HG02840 (cell line): ENCODE results near the gene NOX5.
"Not testable (repeated sequence)": the region's sequence is repeated elsewhere in the genome, so short reads cannot be mapped to it uniquely, and the experiment has no call there.

Source experiments
- ATAC-seq: cut with Tn5 transposase; IDR thresholded peaks from one replicate; pipeline ENCODE4 v1.9.1; 2021; ENCODE audit warnings: mild to moderate bottlenecking, moderate library complexity, moderate number of reproducible peaks; ENCODE audit not compliant: unreplicated experiment, low FRiP score

The NOX5 gene, protein sequence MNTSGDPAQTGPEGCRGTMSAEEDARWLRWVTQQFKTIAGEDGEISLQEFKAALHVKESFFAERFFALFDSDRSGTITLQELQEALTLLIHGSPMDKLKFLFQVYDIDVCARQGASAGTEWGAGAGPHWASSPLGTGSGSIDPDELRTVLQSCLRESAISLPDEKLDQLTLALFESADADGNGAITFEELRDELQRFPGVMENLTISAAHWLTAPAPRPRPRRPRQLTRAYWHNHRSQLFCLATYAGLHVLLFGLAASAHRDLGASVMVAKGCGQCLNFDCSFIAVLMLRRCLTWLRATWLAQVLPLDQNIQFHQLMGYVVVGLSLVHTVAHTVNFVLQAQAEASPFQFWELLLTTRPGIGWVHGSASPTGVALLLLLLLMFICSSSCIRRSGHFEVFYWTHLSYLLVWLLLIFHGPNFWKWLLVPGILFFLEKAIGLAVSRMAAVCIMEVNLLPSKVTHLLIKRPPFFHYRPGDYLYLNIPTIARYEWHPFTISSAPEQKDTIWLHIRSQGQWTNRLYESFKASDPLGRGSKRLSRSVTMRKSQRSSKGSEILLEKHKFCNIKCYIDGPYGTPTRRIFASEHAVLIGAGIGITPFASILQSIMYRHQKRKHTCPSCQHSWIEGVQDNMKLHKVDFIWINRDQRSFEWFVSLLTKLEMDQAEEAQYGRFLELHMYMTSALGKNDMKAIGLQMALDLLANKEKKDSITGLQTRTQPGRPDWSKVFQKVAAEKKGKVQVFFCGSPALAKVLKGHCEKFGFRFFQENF

DNA sequence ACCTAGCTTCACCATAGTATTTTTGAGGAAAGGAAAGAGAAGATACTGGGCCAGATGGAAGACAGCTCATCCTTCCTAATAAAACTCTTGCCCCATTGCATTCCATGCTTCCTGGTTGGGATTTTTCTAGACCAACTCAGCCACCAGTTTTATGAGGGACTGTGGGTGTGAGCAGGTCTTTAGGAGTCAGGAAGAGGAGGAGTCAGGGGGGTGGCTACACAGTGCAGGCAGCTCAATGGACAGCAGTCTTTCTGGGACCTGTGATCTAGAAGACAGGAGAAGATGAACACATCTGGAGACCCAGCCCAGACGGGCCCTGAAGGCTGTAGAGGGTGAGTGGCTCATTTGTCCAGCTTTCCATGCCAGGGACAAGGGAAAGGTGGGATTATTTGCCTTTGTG is at the start of gene NOX5:
Gene NOX5, plus strand, starts transcription at position 242 of the 400 bp plus-strand sequence. Its CDS starts 41 bp downstream, at position 283.
- no peak for ATAC-seq

DNA sequence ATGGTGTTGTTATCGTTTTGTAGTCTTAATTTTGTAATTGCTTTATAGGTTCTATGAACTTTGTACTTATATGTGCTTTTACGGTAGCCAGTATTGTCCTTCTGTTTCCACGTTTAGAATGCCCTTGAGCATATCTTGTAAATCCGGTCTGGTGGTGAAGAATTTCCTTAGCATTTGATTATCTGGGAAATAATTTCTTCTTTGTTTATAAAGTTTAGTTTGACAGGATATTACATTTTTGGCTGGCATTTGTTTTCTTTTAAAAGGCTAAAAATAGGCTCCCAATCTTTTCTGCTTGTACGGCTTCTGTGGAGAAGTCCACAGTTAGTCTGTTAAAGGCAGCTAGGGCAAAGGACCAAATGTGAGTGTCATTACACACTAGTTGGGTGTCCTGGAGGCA is 47.5 kb upstream of the NOX5 start:
- ATAC-seq, result no peak

DNA sequence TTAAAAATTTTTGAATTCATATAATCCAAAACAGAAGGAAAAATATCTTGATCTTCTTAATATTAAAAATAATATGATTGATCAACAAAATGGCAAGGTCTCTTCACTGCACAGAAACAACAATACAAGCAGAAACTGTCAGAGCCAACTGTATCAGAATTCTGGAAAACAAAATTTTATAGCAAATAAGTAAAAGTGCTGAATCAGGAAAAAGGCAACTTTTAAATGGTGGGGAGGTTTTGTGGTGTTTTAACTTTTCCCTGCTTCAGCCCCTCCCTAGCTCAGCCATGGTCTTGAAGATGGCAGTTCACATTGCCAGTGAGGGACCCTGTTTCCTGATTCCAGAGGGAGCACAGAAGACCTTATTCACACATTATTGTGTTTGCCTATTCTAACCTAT is 46.5 kb upstream of the NOX5 start:
- ATAC-seq, result no peak

DNA sequence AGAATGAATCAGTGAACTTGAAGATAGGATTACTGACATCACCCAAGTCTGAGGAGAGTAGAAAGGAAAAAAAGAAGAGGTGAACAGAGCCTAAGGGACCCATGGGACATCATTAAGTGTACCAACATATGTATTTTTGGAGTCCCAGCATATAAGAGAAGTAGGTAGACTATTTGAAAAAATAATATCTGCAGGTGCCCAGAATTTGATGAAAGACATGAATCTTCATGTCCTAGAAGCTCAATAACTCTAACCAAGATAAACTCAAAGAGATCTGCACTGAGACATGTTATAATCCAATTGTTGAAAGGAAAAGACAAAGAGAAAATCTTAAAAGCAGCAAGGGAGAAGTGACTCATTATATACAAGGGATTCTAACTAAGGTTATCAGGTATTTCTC is 45.2 kb upstream of the NOX5 start:
- ATAC-seq, result no peak

DNA sequence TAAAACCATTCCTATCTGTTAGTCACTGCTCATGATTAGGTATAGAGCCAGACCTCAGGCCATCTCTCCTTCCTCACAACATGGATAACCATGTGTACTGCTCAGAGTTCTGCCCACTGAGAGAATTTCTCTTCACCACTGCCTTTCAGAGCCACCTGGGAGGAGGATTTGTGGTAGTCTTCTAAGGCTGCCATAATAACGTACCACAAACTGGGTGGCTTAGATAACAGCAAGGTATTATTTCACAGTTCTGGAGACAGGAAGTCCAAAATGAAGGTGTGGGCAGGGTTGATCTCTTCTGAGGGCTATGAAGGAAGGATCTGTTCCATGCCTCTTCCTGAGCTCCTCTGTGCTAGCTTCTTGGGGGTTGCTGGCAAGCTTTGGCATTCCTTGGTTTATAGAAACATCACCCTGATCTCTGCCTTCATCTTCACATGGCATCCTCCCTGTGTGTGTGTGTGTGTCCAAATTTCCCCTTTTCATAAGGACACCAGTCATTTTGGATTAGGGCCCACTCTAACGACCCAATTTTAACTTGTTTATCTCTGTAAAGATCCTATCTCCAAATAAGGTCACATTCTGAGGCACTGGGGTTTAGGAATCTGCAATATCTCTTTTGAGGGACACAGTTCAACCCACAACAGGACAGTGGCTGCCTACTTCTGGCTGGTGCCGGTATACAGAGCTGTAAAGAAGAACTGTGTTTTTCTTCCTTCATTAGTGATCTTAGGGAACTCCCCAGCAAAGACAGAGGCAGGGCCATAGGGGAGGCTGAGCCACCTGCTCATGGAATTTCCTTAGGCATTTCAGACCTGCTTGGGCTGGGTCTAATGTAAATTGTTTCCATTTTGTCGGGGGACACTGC is 42.1 kb upstream of the NOX5 start:
- ATAC-seq, result no peak

DNA sequence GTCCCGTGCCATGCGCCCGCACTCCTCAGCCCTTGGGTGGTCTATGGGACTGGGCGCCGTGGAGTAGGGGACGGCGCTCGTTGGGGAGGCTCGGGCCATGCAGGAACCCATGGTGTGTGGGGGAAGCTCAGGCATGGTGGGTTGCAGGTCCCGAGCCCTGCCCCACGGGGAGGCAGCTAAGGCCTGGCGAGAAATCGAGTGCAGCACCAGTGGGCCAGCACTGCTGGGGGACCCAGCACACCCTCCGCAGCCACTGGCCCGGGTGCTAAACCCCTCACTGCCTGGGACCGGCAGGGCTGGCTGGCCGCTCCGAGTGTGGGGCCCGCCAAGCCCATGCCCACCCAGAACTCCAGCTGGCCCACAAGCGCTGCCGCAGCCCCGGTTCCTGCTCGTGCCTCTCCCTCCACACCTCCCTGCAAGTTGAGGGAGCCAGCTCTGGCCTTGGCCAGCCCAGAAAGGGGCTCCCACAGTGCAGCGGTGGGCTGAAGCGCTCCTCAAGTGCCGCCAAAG is 38.8 kb upstream of the NOX5 start:
- not testable (repeated sequence) for ATAC-seq

DNA sequence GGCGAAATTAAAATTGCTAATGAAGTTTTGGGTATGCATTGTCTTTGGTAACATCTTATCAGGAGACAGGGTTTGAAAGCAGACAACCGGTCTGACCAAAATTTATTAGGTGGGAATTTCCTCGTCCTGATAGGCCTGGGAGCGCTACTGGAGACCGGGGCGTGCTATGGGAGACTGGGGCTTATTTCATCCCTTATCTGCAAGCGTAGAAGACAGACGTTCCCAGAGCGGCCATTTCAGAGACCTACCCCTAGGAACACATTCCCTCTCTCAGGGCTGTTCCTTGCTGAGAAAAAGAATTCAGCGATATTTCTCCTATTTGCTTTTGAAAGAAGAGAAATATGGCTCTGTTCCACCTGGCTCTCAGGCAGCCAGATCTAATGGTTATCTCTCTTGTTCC is 37.1 kb upstream of the NOX5 start:
- not testable (repeated sequence) for ATAC-seq

DNA sequence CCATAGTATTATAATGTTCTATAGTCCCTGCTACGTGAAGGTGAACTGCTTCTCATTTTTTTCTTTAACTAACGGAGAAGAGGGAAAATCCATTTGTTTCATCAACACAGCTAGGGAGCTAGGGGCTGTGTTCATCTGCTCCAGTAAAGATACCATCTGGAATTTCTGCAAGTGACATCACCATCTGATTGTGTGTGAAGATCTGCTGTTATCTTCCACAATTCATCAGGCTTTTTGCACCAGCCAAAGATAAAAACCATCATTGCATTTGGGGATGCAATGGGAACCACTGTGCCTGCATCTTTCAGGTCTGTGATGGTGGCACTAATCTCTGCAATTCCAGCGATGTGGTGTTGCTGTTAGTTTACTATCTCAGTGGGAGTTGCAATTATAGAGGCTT is 35.5 kb upstream of the NOX5 start:
- no peak for ATAC-seq

DNA sequence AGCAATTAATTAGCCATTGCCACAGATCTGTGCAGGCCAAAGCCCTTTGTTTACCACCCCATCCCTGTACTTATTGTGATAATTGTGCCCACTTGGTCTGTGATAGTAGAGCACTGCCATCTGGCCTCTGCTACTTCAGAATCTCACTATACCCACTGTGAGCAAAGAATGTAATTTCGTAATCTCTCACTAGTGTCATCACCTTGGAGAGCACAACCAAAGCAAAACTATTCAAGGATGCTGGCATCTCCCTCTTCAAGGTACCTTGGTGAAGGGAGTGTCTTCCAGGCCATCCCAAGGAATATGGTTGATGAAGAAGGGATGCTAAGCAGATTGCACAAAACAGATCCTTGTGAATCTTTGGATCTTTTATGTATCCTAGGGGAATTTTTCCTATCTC is 34.7 kb upstream of the NOX5 start:
- ATAC-seq, result no peak

DNA sequence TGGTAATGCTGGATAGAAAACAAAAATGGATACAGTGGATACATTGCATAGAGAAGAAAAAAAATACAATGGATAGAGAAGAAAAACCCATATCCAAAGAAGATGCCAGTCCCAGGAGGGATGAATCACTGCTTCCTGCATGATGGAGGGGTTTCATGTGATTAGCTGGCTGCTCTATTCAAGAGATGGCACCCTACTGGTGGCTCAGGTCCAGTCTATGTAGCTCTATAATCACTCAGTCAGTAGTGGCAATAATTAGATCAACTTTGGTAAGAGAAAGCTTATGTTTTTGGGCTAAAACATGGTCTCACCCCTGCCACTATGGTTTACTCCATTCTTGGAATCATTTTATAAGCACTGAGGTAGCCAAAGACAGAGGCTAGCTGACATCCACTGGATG is 33.7 kb upstream of the NOX5 start:
- no peak for ATAC-seq

DNA sequence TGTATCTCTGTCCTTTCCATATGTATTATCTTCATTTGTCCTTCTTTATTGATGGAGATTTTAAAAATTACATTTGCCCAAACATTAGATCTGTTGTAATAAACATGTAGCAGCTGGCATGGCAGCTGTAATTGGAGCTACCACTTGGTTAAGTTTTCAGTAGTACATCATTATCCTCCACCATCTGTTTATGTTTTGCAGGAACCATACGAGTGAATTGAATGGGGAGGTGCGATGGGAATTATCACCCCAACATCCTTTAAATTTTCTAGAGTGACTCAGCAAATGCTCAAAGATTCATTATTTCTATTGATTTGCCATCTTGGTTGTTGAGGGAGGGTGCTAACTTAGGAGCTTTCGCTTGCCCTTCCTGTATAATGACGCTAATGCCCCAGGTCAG is 32.6 kb upstream of the NOX5 start:
- ATAC-seq, result no peak

DNA sequence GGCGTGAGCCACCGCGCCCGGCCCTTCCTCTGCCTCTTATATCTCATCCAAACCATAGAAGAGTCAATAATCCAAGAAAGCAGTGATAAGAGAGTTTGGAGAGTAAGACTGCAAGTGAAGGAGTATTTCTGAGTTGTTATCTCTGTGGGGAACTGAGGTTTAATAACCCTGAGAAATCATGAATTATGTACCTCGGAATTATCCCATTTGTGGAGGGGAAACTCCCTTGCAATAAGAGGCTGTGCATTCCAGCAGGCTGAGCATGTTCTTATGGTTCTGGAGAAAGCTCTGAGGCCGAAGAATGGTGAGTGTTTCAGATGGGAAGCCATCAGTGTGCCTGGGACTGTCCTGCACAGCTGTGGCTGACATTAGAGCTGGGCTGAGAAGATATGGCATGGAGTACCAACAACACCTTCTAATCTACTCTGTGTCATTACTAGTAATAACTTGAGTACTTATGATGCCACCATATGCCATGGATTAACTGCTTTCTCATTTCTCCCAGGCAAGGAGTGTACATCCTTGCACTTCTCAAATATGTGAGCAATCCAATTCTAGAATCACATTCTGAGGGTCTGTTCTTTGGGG is 31.4 kb upstream of the NOX5 start:
- ATAC-seq, result no peak

DNA sequence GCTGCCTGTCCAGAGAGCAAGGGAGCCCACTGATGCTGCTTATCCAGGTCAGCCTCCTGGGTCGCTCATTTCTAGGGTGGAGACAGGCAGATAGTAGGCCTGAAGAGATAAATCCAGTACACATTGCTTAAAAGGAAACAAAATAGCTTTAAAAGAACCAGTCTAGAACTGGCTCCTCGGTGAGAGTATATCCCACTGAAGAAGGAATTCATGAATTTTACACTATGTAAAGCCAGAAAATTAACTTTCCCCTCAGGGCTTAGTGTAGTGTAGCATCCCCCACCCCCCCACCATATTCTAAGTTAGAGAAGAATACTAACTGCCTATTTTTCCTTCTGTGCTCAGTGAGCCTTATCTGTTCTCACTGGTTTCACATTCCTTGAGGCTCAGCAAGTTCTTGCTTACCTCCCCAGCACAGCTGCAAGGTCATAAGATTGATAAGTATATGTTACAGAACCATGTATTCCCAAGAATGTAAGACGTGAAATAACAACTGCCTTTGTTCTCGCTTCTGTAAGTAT is 30.5 kb upstream of the NOX5 start:
- no peak for ATAC-seq

DNA sequence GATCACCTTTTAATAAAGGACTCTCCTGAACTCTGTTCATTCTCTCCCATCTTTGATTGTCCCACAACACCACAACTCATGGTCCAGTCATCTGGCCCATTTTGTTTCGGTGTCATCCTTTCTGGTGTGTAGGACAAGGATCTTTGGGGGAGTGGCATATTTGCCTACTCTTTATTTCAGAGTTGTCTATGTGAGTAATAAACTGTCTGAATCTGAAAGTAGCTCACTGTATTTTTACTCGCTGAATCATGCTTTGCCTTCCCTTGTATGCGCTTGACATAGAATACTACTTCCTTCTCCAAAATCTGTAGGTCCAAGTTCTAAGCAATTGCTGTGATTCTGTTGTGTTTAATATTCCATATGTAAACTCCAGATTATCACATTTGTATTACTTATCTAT is 29.9 kb upstream of the NOX5 start:
- no peak for ATAC-seq

DNA sequence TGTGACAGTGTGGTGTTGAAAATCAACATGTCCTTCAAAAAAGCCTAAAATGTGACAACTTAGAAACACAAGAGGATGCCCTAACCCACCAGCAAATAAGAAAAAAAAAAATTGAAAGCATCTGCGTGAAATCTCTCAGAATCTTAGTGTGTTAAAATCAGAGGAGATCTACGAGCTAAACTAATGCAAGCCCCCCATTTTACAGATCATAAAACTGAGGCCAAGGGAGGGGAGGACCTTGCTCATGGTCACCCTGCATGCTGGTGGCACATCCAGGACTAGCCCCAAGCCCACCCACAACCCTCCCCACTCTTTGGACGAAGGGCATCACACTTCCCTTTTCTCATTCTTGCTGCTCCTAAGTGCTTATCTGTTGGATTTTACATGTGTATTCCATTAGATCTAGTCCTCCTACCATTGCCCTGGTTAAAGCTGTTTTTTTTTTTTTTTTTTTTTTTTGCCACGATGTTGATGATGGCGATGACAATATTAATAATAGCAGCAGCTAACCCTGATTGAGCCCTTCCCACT is 29.1 kb upstream of the NOX5 start:
- no peak for ATAC-seq

DNA sequence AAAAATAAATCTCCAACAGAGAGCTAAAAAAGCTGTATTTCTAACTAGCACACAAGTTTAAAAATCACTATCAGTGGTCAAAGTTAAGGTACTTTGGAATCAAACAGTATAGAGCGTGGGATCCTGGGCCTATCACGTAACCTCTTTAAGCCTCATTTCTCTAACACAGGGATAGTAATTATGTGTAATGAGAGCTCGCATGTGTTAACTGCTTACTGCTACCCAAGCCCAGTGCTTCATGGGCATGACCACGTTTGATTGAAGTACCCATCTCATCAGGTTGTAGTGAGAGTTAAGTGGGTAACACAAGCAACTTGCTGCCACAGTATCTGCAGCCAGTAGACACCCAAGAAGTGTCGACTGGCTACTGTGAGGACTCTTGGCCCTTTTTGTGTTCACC is 28.2 kb upstream of the NOX5 start:
- no peak for ATAC-seq

DNA sequence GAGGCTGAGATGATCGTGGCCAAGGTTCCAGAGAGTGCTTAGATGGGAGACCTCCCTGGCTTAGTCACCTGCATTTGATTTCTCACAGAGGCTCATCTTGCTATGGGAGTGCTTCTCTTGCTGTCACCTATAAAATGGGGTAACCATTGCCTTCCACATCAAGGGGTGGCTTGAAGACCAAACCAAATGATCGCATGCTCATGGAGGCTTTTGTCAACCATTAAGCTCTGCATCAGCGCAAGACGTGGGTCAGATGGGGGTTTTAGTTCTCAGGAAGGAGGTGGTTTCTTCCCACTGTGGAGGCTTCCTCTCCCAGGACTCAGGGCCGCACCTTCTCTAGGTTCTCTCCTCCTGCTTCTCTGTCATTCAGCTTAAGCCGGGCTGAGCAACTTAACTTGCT is 27.4 kb upstream of the NOX5 start:
- ATAC-seq, result no peak

DNA sequence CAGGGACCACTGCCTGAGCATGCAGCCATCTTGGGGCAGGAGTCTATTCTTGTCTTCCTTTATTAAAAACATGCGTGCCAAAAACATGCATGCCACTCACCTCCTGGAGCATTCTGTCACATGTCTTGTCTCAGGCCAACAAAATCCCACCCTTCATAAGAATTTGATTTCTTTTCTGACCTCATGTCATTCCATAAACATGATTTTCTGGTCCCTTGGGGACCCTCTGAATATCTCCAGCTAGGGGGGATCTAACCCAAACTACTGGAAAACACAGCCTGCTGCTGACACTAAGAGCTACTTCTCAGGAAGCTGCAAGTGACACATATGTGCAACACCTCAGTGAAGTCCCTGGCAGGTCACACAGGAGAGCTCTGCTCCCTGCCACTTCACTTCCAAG is 26.8 kb upstream of the NOX5 start:
- no peak for ATAC-seq

DNA sequence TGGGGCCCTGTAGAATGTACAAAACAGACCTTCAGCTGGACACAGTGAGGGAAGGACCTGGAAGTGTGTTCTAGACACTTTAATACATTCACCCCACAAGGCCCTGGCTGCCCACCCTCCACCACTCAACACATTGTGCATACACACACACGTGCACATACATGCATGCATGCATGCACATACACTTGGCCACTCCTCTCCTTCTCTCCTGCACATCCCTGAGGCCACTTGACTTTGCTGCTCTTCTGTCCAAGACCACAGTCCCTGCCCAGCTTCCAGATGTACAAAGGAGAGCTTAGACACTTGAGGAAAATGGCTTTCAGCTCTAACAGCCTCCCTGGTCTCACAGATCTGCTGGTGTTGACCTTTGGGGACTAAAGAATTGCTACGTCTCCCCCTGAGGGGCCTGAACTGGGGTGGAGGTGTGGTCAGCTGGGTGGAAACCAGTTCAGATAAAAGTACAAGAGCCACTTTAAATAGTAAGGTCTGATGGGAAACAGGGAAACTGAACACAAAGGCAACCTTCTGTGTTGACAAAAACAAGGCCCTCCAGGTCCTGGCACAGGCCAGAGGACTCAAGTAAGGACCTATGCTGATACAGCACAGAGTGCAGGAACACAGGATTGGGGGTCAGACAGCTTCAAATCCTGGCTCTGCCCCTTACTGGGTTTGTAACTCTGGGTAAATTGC is 24.8 kb upstream of the NOX5 start:
- no peak for ATAC-seq
